GM12892 (cell line): ENCODE results near the gene OTOP1.

Experiments used
- POLR2A ChIP-seq: IDR thresholded peaks from 2 replicates; pipeline ENCODE4 v1.6.1; 2011; ENCODE audit warnings: low read depth, low read length, control low read depth
- POLR2AphosphoS5 ChIP-seq: IDR thresholded peaks from 2 replicates; pipeline ENCODE4 v1.6.1; 2011; ENCODE audit warnings: low read depth, low read length, control low read depth

- TF ChIP-seq POLR2AphosphoS5: no peak
- no peak for TF ChIP-seq POLR2A
Measured at GRCh38 chr4:4217113-4217512, 9.6 kb downstream of the OTOP1 start.
